Fibroblast of skin of abdomen (primary cell): ENCODE measurements around the gene STXBP2. TPM values are rescaled to one million over a fixed set of nuclear protein-coding genes. Genes with fewer than 3 reads are reported as not detected.

Source experiments
- DNase-seq: peaks from one replicate; pipeline ENCODE4 v3.0.0-alpha.2; 2013
- polyA plus RNA-seq, 2 experiments: library from polyadenylated mRNA; unstranded; fragments of 120-200 nt; gene quantifications; one replicate each; pipeline ENCODE4 v1.2.1, GENCODE V29; 2013; ENCODE audit not compliant: insufficient read length in 2 of 2

The STXBP2 gene
- 1.6 TPM for polyA plus RNA-seq (2013, experiment 1 of 2; ENCODE audit: insufficient read length)
- polyA plus RNA-seq (2013, experiment 2 of 2; ENCODE audit: insufficient read length): 3.0 TPM

DNA sequence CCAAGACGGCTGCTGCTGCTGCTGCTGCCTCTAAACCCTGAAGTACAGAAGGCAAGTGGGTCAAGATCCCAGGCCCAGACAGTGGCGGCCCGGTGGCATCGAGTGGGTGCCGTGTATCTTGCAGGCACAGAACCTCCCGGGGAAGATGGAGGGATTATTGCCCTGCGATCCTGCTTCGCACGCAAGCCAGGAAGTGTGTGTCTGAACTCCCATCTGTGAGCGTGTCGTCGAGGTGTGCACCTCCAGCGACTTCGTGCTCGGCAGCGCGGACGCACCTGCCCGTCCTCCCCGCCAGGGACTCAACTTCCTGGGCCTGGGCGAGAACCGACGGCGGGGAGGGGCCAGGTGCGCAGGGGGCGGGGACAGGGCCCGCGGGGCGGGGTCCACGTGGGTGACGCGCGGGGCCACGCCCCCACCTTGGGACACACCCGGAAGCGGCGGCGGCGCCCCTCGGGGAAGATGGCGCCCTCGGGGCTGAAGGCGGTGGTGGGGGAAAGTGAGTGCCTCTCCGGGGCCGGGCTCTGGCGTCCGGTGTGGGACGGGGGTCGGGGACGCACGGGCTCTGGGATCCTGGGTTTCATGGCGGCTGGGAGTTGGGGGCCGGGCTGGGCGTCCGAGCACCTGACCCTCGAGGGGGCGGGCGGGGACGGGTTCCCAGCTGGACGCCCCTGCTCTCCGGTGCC, at the start of gene STXBP2:
TSS of gene STXBP2 (plus strand) at position 420 of the 683 bp plus-strand sequence. CDS start at position 460, 40 bp downstream.
- DNase-seq: no peak

DNA sequence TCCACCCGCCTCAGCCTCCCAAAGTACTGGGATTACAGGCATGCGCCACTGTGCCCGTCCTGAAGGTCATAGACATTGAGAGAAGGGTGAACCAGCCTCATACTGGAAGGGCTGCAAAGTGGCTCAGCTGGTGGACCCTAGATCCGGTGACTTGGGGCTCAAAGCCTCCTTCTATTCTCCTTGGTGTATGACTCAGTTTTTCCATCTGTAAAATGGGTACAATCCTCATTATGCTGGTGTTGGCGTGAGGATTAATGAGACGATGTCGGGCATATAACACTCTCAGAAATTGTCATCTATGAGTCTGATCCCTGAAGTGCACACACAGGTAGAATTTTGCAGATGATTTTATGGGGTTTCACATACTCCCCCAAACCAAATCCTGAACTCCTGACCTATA, 47.1 kb upstream of the STXBP2 start:
- DNase-seq: no peak

DNA sequence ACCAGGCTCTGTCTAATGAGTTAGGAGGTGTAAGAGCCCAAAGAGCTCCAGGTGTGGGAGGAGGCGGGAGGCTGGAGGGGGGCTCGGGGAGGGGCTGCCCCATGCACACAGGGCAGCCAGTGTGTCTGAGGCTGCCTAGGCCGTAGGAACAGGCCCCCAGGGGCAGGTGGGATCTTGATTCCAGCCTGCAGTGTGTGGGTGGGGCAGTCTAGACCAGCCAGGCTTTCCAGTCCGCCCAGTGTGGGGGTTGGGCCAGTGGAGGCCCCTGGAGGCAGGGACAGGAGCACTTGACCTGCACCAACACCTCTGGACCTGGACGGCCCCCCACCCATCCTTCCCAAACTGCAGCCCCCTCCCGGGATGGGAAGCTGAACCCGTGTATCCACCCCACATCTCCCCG, 46.7 kb upstream of the STXBP2 start:
- no peak for DNase-seq

DNA sequence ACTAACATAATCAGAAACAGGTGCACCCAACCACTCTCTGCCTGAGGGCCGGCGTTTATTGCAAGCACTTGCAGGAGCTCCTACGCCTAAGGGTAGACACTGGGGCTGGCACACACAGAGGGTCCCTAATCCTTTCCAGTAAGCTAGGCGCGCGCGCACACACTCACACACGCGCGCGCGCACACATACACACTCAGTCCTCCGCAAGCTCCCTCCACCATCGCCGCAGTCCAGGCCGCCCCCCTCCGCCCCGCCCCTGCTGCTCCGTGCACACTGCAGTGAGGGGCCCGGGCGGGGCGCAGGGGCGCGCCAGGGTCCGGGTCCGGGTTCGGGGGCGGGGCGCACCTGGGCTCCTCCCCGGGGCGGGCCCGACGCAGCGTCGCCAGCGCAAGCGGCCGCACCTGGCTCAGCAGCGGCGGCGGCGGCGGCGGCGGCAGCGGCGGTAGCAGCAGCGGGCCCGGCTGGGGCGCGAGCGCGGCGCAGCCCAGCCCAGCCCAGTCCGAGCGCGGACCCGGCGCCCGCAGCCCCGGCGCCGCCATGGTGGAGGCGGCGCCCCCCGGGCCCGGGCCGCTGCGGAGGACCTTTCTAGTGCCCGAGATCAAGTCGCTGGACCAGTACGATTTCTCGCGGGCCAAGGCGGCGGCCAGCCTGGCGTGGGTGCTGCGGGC, 41.3 kb upstream of the STXBP2 start, which contains the start of gene CAMSAP3:
TSS of gene CAMSAP3 (plus strand) at position 398 of the 668 bp plus-strand sequence. CDS start at position 538, 140 bp downstream.
- peak; percentile 24 for DNase-seq

DNA sequence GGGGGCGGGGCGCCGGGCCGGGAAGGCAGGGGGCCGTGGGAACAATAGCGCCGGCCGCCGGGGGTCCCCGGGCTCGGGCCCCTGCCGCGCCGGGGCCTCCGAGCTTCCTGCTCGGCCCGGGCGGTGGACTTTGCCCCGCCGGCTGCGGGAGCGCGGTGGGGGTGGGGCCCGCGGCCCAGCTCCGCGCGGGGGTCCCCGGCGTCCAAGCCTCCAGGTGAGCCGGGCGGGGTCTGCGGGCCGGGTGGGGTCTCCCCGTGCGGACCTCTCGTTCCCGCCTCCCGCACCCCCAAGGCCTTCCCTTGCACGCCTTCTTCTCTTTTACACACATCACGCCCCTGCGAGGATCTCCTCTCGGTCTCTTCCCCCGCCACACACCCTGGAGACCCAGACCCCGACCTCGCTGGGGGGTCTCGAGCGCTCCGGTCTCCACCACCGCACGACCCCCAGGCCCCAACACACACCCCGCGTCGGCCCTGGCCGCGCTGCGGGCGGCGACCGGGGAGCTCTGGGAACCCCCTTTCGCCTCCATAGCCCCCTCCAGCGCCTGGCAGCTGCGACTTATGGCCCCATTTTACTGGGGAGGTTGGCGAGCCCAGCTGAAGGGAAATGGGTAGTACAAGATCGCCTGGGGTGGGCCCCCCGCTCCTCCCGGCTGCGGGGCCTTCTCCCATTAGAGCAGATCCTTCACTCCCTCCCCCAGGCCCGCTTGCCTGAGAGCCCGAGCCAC, 40.5 kb upstream of the STXBP2 start:
- DNase-seq: no peak

DNA sequence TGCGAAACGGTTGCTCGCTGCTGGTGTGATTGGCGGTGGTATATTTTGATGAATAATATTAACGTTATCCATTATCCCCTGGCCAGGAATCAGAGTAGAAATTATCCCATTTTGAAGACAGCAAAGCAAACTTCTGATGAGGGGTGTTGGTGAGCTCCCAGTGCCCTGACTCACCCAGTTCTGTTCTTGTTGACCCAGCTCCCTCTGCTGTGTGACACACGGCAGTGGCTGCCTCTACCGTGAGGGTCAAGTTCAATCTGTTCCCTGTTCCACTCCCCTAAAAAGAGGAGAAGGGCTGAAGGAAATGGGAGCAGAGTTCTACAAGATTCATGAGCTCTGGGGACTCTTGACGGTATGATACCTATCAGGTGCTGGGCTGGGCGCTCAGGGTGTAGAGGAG, 39.2 kb upstream of the STXBP2 start:
- DNase-seq: no peak

DNA sequence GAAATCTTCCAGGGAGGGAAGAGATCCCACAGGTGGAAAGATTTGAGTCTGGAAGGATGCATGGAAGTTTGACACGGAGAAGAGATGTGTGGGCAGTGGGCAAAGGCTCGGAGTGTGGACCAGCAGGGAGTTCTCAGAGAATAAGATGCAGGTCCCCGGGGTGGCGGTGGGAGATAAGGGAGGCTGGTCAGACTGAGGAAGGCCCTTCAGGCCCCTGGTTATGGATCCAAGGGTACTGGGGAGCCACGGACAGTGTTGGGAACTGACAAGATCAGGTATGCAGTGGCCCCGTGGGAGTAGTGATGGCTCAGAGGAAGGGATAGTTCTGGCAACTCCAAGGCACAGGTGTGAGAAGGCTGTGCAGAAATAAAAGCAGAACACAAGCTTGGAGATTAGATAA, 38.7 kb upstream of the STXBP2 start:
- DNase-seq: no peak

DNA sequence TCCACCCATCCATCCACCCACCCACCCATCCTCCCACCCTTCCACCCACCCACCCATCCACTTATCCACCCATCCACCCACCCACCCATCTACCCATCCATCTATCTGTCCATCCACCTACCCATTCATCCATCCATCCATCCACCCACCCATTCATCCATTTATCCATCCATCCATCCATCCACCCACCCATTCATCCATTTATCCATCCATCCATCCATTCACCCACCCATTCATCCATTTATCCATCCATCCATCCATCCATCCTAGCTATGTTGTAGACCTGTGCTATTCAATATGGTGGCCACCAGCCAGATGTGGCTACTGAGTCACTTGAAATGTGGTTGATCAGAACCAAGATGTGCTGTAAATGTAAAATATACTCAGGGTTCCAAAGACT, 36.2 kb upstream of the STXBP2 start:
- no peak for DNase-seq

DNA sequence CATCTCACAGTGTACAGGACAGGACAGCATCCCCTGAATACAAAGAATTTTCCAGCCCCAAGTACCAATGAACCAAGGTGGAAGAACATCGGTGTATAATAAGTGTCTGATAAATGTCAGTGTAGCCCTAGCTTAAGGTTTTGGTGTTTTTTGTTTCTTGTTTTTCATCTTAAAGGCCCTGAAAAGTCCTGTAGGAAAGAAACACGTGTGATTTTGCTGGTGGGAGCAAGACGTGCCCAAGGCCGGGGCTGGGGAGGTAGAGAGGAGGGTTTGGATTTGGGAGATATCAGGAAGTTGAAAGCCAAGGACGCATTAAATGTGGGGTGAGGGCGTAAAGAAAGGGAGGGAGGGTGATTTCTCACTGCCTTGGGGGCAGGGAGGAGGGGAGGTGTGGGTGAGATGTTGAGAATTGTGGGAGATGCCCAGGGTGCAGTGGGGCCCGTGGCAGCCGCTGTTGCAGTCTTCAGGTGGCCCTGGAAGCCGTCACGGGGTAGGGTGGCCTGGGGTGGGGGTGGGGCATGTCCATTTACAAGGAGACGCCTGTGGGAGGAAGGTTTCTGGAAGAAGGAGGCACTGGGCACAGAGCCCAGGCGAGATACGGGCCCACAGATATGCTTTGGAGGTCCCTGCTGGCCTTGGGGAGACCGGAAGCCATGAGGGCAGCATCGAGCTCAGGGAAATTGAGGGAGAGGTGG, 34.5 kb upstream of the STXBP2 start:
- no peak for DNase-seq

DNA sequence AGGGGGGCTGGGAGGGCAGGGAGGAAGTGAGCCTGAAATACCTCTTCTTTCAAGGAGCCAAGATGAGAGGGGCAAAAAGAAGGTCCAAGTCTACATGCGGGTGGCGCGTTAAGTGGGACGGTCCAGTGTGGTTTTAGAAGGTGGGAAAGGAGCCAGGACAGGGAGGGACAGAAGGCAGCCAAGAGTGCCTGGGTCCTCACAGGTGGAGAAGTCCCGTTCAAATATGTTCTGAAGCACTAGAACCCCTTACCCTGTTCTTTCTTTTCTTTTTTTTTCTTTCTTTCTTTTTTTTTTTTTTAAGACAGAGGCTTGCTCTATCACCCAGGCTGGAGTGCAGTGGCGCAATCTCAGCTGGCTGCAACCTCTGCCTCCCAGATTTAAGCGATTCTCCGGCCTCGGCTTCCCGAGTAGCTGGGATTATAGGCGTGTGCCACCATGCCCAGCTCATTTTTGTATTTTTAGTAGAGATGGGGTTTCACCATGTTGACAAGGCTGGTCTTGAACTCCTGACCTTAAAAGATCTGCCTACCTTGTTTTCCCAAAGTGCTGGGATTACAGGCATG, 33.9 kb upstream of the STXBP2 start:
- no peak for DNase-seq

DNA sequence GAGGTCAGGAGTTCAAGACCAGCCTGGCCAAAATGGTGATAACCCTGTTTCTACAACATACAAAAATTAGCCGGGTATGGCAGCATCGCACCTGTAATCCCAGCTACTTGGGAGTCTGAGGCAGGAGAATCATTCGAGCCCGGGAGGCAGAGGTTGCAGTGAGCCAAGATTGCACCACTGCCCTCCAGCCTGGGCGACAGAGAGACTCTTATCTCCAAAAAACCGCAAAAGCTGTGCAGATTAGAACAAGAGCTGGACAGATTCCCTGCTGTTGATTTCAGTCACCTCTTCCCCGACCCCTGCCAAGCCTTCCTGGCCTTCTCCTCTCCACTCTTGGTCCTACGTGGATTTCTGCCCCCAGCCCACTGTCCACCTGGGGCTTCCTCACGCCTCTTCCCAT, 33.0 kb upstream of the STXBP2 start:
- no peak for DNase-seq

DNA sequence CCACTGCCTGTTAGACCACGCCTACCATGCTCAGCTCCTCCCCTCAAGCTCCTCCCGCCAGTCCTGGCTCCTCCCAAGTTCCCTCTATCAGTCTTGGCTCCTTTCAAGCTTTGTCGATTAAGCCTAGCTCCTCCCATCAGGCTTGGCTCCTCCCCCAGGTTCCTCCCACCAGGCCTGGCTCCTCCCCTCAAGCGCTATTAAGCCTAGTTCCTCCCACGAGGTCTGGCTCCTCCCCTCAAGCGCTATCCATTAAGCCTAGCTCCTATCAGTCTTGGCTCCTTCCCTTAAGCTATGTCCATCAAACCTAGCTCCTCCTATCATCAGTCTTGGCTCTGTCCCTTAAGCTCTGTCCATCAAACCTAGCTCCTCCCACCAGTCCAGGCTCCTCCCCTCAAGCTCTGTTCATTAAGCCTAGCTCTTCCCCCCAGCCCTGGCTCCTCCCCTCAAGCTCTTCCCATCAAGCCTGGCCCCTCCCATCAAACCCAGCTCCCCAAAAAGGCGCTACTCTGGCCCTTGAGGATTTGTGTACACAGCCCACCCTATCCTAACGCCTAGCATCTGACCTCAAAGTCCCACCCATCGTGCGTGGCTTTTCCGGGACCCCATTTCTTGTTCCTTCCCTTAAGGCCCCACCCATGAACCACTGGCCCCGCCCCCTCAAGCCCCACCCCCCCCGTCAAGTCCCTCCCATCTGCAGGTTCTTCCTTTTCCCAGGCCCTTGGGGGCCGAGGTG, 31.3 kb upstream of the STXBP2 start:
- no peak for DNase-seq

DNA sequence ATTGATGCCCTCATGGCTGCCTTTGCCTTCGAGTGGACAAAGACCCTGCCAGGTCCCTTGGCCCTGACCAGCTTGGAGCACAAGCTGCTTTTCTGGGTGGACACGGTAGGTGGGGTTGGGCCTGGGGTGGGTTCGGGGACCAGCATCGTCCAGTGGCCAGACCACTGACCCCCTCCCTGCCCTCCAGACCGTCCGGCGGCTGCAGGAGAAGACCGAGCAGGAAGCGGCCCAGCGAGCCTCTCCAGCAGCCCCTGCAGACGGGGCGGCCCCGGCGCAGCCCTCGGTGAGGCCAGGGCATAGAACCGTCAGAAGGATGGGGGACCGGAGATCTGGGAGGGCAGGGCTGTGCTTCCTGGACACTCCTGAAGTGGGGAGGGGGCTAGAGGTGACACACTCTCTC, 30.6 kb upstream of the STXBP2 start:
- DNase-seq: no peak

DNA sequence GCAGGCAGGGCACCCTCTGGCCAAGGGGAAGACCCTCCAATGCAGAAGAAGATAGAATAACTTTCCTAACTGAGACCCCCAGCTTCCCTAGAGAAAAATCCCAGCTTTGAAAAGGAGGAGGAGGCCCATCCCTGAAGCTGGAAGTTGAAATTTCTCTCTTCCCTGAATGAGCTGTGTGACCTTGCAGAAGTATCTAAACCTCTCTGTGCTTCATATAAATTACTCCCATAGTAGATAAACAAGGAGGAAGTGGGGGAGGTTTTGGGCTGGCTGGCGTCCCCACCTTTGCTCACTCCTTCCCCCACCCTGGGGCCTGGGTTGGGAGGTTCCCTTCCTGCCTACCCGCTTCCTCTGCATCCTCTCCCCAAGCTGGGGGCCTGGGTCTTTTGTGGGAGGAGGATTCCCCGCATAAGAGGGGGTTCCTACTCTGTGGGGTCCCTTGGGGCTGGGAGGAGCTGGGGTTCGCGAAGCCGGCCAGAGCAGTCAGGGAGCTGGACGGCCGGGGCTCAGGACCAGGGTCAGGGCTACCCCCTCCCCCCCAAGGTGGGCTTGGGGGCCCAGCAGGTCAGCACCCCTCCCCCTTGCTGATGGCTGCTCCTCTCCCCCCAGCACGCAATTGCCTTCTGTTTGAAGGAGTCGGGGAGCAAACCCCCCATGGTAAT, 29.6 kb upstream of the STXBP2 start:
- DNase-seq: no peak

DNA sequence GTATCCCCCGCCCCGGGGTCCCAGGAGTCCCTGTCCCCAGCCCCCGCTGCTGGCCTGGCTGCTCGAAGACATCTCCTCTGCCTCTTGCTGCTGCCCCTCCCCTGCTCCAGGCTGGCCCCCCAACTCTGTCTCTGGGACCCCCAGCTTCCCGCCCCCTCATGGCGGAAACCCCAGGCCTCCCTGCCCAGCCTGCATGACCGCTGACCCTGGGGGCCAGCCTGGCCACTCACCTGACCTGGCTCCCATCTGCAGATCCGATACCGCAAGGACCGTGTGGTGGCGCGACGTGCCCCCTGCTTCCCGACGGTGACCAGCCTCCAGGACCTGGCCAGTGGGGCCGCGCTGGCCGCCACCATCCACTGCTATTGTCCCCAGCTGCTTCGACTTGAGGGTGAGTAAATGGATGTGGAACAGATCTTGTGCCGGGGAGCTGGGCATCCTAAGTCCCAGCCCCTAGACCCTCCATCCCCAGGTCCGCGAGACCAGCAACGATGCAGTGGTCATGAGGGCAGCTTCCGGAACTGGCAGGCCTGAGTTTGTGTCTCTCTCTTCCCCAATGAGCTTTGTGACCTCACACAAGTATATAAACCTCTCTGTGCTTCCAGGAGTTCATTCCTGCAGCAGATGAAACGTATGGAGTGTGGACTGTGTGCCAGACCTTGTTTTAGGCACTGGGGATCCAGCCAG, 28.9 kb upstream of the STXBP2 start:
- no peak for DNase-seq

DNA sequence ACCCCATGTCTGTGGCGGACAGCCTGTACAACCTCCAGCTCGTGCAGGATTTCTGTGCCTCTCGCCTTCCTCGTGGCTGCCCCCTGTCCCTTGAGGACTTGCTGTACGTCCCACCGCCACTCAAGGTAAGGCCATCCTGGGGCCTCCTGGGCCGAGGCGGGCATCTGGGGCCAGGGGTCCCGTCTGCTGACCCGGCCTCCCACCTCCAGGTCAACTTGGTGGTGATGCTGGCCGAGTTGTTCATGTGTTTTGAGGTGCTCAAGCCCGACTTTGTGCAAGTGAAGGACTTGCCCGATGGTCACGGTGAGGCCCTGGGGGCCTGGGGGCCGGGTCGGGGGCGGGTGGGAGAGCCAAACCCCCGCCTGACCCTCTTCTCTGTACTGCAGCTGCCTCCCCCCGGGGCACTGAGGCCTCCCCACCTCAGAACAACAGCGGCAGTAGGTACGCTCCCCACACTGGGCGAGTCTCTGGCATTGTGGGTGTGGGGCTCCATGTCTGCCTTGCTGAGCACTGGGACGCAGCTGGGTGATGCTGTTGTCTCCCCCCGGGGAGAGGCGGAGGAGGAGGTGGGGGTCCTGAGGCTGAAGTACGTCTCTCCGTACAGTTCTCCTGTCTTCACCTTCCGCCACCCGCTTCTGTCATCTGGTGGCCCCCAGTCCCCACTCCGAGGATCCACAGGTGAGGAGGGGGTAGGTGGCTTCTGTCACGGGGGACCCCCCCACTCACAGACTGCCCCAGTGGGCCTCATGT, 26.2 kb upstream of the STXBP2 start:
- no peak for DNase-seq

DNA sequence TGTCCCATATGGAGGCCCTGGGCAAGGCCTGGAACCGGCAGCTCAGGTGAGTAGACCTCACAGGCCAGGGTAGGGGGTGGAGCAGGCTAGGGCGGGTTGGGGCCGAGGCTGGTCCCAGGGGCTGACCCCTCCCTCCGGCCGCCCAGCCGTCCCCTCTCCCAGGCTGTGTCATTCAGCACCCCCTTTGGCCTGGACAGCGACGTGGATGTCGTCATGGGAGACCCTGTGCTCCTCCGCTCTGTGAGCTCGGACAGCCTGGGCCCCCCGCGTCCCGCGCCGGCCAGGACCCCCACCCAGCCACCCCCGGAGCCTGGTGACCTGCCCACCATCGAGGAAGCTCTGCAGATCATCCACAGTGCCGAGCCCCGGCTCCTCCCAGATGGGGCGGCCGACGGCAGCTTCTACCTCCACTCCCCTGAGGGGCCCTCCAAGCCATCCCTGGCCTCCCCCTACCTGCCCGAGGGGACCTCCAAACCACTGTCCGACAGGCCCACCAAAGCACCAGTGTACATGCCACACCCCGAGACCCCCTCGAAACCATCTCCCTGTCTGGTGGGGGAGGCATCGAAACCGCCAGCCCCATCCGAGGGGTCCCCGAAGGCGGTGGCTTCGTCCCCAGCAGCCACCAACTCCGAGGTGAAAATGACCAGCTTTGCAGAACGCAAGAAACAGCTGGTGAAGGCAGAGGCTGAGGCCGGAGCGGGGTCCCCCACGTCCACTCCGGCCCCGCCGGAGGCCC, 25.2 kb upstream of the STXBP2 start:
- no peak for DNase-seq

DNA sequence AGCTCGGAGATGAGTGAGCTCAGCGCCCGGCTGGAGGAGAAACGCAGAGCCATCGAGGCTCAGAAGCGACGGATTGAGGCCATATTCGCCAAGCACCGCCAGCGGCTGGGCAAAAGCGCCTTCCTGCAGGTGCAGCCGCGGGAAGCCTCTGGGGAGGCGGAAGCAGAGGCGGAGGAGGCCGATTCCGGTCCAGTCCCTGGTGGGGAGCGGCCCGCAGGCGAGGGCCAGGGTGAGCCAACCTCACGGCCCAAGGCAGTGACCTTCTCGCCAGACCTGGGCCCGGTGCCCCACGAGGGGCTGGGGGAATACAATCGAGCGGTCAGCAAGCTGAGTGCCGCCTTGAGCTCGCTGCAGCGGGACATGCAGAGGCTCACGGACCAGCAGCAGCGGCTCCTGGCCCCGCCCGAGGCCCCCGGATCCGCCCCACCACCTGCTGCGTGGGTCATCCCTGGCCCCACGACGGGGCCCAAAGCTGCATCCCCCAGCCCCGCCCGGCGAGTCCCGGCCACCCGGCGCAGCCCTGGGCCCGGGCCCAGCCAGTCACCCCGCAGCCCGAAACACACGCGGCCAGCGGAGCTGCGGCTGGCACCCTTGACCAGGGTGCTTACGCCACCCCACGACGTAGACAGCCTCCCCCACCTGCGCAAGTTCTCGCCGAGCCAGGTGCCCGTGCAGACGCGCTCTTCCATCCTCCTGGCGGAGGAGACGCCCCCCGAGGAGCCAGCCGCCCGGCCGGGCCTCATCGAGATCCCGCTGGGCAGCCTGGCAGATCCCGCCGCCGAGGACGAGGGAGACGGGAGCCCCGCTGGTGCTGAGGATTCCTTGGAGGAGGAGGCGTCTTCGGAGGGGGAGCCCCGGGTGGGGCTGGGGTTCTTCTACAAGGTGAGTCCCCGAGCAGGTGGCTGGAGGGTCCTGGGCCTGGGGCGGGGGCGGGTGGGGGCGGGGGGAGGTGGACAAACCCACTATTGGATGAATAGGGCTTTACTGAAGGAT, 24.3 kb upstream of the STXBP2 start:
- DNase-seq: no peak
